ENCODE data around the gene DDX49. TPM values are rescaled to one million over a fixed set of nuclear protein-coding genes. Genes with fewer than 3 reads are reported as not detected.

Gene DDX49
- total and polyA plus RNA-seq, 9 of the 15 experiments (the other 6 are each of a cell fraction or from before 2014, with no cell fraction given): 1.1 to 113 (median 45.7) TPM

DNA sequence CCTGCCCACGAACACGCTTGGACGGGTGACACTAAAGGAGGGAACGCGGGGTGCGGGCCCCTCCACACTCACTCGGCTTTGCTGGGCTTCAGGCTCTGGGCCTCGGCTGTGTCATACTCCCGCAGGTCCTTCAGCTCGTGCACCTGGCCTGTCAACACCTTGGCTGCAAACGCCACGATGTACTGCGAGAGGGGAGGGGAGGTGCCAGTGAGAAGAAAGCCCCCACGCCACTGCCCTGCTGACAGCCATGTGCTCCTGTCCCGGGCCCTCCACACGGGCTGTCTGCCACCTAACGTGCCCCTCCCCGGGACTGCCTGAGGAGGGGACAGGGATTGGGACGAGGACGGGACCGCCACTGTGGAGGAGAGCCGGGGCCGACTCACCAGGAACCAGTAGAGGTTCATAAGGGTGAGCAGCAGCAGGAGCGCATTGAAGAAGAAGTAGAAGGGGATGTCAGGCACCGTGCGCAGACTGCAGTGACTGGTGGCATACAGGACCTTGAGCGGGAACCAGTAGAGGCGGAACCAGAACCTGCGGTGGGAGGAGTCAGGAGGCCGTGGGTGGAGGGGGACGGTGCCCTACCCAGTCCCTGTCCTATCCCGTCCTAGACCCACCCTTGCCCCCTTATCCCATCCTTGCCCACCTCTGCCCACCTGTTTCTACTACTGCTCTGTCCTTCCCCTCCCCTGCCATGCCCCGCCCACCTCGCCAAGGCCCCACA lies 40.5 kb upstream of the DDX49 start:
- DNase-seq (ENCODE audit: extremely low read depth in 1 of 4, low spot score in 3 of 4) (no peak), ATAC-seq (no peak), FAIRE-seq (no peak)
- Histone ChIP-seq H2AFZ (ENCODE audit: low read depth, low read length) (no peak overlapping the region), H3K9ac (ENCODE audit: insufficient read depth in 1 of 2, low read depth in 2 of 2, low read length in 2 of 2) (peak overlapping the region in 1 of 2 experiments; percentile 20; a peak in 1 of 4 replicates), H3K27me3 (ENCODE audit: control insufficient read depth in 2 of 2, insufficient read depth in 2 of 2, low read length in 2 of 2) (no peaks in the 10 kb centered on the region), H4K20me1 (replicated peaks; ENCODE audit: control insufficient read depth, insufficient read depth, low read length) (no peaks in the 10 kb centered on the region), H3K9me3 (replicated peaks; ENCODE audit: control insufficient read depth, insufficient read depth, low read depth, low read length) (peaks cover 8% of the 10 kb centered on the region), H3K9me1 (ENCODE audit: control insufficient read depth, insufficient read depth, low read length) (no peaks in the 10 kb centered on the region), H3K4me2 (ENCODE audit: insufficient read depth, low read length) (no peak overlapping the region), H3K79me2 (ENCODE audit: control insufficient read depth, insufficient read depth, low read length) (no peaks in the 10 kb centered on the region), H3K36me3 (ENCODE audit: control insufficient read depth, insufficient read depth, low read length) (no peaks in the 10 kb centered on the region), H3K27ac (ENCODE audit: extremely low read depth, low read depth, low read length) (no peak overlapping the region), H3K4me3 (no peak overlapping the region), H3K4me1 (replicated peaks in 1 of 2; ENCODE audit: control insufficient read depth in 2 of 2, insufficient read depth in 2 of 2, low read length in 2 of 2) (peaks cover 11 to 37% of the 10 kb centered on the region in 2 experiments; a peak in 4 of 5 replicates)
- TF ChIP-seq, protein P1, sequence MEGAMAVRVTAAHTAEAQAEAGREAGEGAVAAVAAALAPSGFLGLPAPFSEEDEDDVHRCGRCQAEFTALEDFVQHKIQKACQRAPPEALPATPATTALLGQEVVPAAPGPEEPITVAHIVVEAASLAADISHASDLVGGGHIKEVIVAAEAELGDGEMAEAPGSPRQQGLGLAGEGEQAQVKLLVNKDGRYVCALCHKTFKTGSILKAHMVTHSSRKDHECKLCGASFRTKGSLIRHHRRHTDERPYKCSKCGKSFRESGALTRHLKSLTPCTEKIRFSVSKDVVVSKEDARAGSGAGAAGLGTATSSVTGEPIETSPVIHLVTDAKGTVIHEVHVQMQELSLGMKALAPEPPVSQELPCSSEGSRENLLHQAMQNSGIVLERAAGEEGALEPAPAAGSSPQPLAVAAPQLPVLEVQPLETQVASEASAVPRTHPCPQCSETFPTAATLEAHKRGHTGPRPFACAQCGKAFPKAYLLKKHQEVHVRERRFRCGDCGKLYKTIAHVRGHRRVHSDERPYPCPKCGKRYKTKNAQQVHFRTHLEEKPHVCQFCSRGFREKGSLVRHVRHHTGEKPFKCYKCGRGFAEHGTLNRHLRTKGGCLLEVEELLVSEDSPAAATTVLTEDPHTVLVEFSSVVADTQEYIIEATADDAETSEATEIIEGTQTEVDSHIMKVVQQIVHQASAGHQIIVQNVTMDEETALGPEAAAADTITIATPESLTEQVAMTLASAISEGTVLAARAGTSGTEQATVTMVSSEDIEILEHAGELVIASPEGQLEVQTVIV (CRISPR knock-in tag; IDR thresholded peaks at IDR 0.05; ENCODE audit: borderline replicate concordance): no peak
- TF ChIP-seq POLR2H (tag; IDR thresholded peaks at IDR 0.05; ENCODE audit: low read depth) (no peak), CBX5 (IDR thresholded peaks at IDR 0.05; ENCODE audit: borderline replicate concordance, low read depth) (no peak), ETV6 (IDR thresholded peaks at IDR 0.05; ENCODE audit: borderline replicate concordance in 1 of 2, low read depth in 2 of 2, low read length in 1 of 2) (no peak), ETV6 (CRISPR knock-in tag; IDR thresholded peaks at IDR 0.05; ENCODE audit: borderline replicate concordance) (no peak), RREB1 (CRISPR knock-in tag; IDR thresholded peaks at IDR 0.05) (no peak), ZFP36 (IDR thresholded peaks at IDR 0.05; ENCODE audit: low read depth, low read length, partially characterized antibody) (no peak), BDP1 (IDR thresholded peaks at IDR 0.05; ENCODE audit: insufficient read depth, insufficient read length) (no peak), POLR2G (IDR thresholded peaks at IDR 0.05; ENCODE audit: low read depth, low read length) (peak; percentile 28; the same call in 1 of the 2 replicates), EGR1 (conservative IDR thresholded peaks at IDR 0.05) (peak; percentile 34; the same call in 1 of the 2 replicates), NFATC3 (IDR thresholded peaks at IDR 0.05) (no peak), MAX (CRISPR knock-in tag; IDR thresholded peaks at IDR 0.05) (0 out of 2 replicates have a peak, but pooled peaks have one; percentile 24)
- 89% methylated on average over 20 of the region's 34 CpGs for WGBS (ENCODE audit: insufficient coverage, low coverage, missing lambda C conversion rate)
- BruUV-seq (replicated peaks): no TSS peak
- in situ Hi-C loops (cut with MboI): no loop called here
- intact Hi-C loops (cut with micrococcal nuclease): no loop called here
- CTCF ChIA-PET (ENCODE audit: low intra/inter-chr PET ratio): no interaction called here
- POLR2A ChIA-PET: interaction anchor here (1.1 to 1.7 kb wide), 3 partner anchors 15 to 108 kb away, joined by 3 to 7 read pairs (median 3); no protein-coding TSS in a partner anchor

Data from K562 (cell line).